Transverse colon (tissue), 4 donors: ENCODE results near the gene SCYL2. TPM values are rescaled to one million over a fixed set of nuclear protein-coding genes. Genes with fewer than 3 reads are reported as not detected.

Experiments
- DNase-seq: peaks from one replicate; pipeline ENCODE4 v3.0.0-alpha.2; 2019
- H3K27ac ChIP-seq, 4 donors: fragments of 200-600 bp; sonication (generic); 2 replicates each; pipeline ENCODE4 v1.5.1; 2016 to 2018; ENCODE audit warnings: inconsistent platforms in 4 of 4
- H3K27me3 ChIP-seq: fragments of 200-600 bp; sonication (generic); 2 replicates; pipeline ENCODE4 v1.5.1; 2017; ENCODE audit warnings: inconsistent platforms
- H3K36me3 ChIP-seq, 4 donors: fragments of 200-600 bp; sonication (generic); 2 replicates each; pipeline ENCODE4 v1.5.1; 2017 to 2019; ENCODE audit warnings: inconsistent platforms in 4 of 4
- H3K4me1 ChIP-seq, 4 donors: fragments of 200-600 bp; sonication (generic); 2 replicates each; pipeline ENCODE4 v1.5.1; 2017 to 2020; ENCODE audit warnings: inconsistent platforms in 4 of 4
- H3K4me3 ChIP-seq, 4 donors: fragments of 200-600 bp; sonication (generic); 1 replicate in 1 of 4; 2 replicates in 3 of 4; pipeline versions ENCODE4 v1.5.1 to v1.6.1; 2017 to 2019; ENCODE audit warnings: inconsistent platforms in 4 of 4
- H3K9me3 ChIP-seq, 2 donors: fragments of 200-600 bp; sonication (generic); 2 replicates each; pipeline ENCODE4 v1.5.1; 2017 to 2019; ENCODE audit warnings: inconsistent platforms in 2 of 2
- EP300 ChIP-seq: sonication (generic); formaldehyde crosslinking; IDR thresholded peaks from one replicate; pipeline ENCODE4 v1.6.1; 2017; ENCODE audit warnings: antibody characterized with exemption, low read depth
- POLR2A ChIP-seq: fragments of 450-650 bp; IDR thresholded peaks from one replicate; pipeline ENCODE4 v1.6.1; 2016; ENCODE audit warnings: antibody characterized with exemption, mild to moderate bottlenecking, moderate library complexity
- POLR2AphosphoS5 ChIP-seq, 3 donors: sonication (generic); formaldehyde crosslinking; IDR thresholded peaks; one replicate each; pipeline ENCODE4 v1.6.1; 2016; ENCODE audit warnings: antibody characterized with exemption in 3 of 3
- WGBS, 2 donors: methylation state at CpG; one replicate each; pipeline ENCODE4 v1.1.5; 2018; ENCODE audit warnings: low coverage in 1 of 2; 5-methylcytosine and 5-hydroxymethylcytosine counted together
- in situ Hi-C, 4 donors: fragments of 200-750 bp; cut with MboI; loops; one replicate each; pipeline versions ENCODE4 v1.15.0 to v1.15.1; 2017; ENCODE audit warnings: low sequenced_read_pairs in 3 of 4, low pct_ligation_motif_present in 1 of 4, low pct_unique_long_range_greater_than_20kb in 1 of 4
- intact Hi-C: fragments of 100-400 bp; cut with DNase I; formaldehyde crosslinking; loops from one replicate; pipeline ENCODE4 v1.15.1; 2023; ENCODE audit warnings: low total_unique reads
- total RNA-seq, 4 donors: library from RNA; depleted of rRNA; stranded (reverse); fragments of >200 nt; gene quantifications; one replicate each; pipeline ENCODE4 v1.1.0, GENCODE V29; 2016
- TF ChIP-seq, protein P1 (sequence below), 5 experiments: fragments of 200-600 bp in 3 of 5; fragments of 450-650 bp in 2 of 5; sonication (generic) in 3 of 5; IDR thresholded peaks; 1 replicate in 2 of 5; 2 replicates in 3 of 5; pipeline ENCODE4 v1.5.1; 2016 to 2017; ENCODE audit warnings: antibody characterized with exemption in 5 of 5, inconsistent platforms in 3 of 5, mild to moderate bottlenecking in 2 of 5, moderate library complexity in 1 of 5

SCYL2 gene
- total RNA-seq, 4 donors from 2014 or later = 68.0 to 84.4 (median 72.6) TPM

DNA sequence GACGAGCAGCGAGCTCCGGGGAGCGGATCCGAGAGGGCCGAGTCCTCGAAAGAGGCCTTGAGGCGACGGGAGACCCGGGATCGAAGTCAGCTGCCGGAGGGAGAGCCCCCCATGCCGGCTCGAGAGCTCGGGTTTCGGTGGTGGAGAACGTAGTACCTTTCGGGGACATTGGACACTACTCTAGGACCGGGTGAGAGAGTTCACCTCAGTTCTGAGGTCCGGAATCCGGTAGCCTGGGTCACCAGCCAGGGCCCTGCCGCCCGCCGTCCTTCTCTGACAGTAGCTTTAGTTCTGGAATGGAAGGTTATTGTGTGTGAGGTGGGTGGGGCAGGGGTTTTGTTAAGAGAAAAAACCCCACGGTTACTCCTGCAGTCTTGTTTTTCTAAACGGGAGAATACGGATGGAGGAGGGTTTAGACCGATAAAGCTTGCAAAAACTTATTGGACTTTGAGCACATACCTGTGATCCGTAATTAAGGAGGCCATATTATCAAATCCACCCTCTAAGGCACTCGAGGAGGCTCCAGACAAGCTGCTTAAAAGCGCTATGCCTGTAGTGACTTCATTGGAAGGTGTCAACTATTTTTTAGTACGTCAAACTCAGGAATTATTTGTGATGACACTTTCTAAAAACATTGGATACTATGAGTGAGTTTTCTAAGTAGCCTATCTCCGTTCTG, 765 bp downstream of the SCYL2 start:
- Histone ChIP-seq H3K9me3 (no peaks in the 10 kb centered on the region), H3K27ac (peak overlapping the region; percentile 96 to 99 (median 98)), H3K4me1 (peaks cover 17 to 47% (median 25%) of the 10 kb centered on the region in 4 donors), H3K27me3 (no peaks in the 10 kb centered on the region), H3K4me3 (peak overlapping the region; percentile 85 to 96 (median 93)), H3K36me3 (no peaks in the 10 kb centered on the region)
- intact Hi-C loops (no loop called here), in situ Hi-C loops (no loop called here)
- no peak for DNase-seq
- WGBS, 2 donors = 0% methylated on average over 1 to 31 of the region's 33 CpGs
- TF ChIP-seq EP300 = no peak
- TF ChIP-seq POLR2A = peak; percentile 5

DNA sequence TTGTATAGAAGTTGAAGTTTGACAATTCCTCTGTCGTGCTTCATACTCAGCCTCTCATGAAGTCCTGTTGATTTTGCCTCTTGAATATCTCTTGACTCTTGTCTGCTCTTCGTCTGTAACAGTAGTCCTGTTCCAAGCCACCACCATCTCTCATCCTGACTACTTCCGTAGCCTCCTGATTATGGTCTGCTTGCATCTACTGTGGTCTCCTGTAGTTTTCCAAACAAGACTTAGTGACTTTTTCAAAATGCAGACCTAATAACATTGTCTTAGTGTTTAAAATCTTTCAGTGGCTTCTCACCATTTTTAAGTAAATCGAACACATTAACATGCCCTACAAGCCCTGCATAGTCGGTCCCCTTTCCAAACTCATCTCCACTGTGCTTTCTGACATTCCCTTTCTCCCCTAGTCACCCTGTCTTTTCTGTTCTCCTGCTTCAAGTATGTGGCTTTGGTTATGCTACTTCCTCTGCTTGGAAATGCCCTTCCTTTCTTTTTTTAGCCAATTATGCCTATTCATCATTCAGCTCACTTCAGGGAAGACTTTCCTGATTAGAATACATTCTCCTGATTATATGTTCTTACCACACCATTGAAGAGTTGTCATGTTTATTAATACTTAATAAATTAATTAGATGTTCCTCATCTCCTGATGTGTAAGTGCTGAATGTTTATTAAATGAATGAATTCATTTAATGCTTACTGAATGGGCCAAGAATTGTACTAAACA, 2.0 kb downstream of the SCYL2 start:
- WGBS, 2 donors = 48% methylated on average over 5 of the region's 5 CpGs
- H3K36me3 ChIP-seq = no peaks in the 10 kb centered on the region
- intact Hi-C loops = no loop called here
- TF ChIP-seq EP300 (no peak), POLR2A (no peak), POLR2AphosphoS5 (IDR thresholded peaks at IDR 0.05) (no peak)
- TF ChIP-seq, protein P1, sequence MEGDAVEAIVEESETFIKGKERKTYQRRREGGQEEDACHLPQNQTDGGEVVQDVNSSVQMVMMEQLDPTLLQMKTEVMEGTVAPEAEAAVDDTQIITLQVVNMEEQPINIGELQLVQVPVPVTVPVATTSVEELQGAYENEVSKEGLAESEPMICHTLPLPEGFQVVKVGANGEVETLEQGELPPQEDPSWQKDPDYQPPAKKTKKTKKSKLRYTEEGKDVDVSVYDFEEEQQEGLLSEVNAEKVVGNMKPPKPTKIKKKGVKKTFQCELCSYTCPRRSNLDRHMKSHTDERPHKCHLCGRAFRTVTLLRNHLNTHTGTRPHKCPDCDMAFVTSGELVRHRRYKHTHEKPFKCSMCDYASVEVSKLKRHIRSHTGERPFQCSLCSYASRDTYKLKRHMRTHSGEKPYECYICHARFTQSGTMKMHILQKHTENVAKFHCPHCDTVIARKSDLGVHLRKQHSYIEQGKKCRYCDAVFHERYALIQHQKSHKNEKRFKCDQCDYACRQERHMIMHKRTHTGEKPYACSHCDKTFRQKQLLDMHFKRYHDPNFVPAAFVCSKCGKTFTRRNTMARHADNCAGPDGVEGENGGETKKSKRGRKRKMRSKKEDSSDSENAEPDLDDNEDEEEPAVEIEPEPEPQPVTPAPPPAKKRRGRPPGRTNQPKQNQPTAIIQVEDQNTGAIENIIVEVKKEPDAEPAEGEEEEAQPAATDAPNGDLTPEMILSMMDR (IDR thresholded peaks at IDR 0.05) = no peak
- no peak for DNase-seq
- H3K9me3 ChIP-seq = no peaks in the 10 kb centered on the region
- peaks cover 17 to 51% (median 26%) of the 10 kb centered on the region in 4 donors for H3K4me1 ChIP-seq
- H3K27ac ChIP-seq = peak overlapping the region; percentile 96 to 99 (median 98)
- peak overlapping the region in 3 of 4 donors; percentile 85 to 96 (median 92) for H3K4me3 ChIP-seq
- in situ Hi-C loops = no loop called here
- no peaks in the 10 kb centered on the region for H3K27me3 ChIP-seq

DNA sequence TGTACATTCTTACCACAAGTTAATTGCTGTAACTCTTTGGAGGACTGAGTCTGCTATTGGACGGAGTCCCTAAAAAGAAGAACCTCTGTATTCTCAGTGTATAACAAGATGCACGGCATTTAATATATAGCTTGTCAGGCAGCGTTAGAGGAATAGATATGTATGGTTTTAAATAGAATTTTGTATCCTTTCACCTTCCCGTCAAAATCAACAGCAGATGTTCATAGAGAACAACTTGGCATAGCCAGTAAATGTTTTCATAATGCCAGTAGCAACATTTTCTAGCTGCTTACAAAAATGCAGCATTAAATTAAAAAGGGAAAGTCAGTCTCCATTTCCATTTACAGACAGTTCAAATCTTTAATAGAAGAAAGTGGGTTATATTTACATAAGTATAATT, 6.8 kb downstream of the SCYL2 start:
- in situ Hi-C loops (no loop called here), intact Hi-C loops (no loop called here)
- TF ChIP-seq, protein P1 (IDR thresholded peaks at IDR 0.05) = no peak
- TF ChIP-seq POLR2A (no peak), EP300 (no peak), POLR2AphosphoS5 (IDR thresholded peaks at IDR 0.05) (no peak)
- Histone ChIP-seq H3K9me3 (no peaks in the 10 kb centered on the region), H3K4me3 (no peak overlapping the region), H3K27ac (no peak overlapping the region), H3K36me3 (no peaks in the 10 kb centered on the region), H3K27me3 (no peaks in the 10 kb centered on the region), H3K4me1 (peaks cover 12 to 43% (median 18%) of the 10 kb centered on the region in 4 donors)
- WGBS, 2 donors = 87 to 92% methylated on average over 4 of the region's 4 CpGs
- no peak for DNase-seq

DNA sequence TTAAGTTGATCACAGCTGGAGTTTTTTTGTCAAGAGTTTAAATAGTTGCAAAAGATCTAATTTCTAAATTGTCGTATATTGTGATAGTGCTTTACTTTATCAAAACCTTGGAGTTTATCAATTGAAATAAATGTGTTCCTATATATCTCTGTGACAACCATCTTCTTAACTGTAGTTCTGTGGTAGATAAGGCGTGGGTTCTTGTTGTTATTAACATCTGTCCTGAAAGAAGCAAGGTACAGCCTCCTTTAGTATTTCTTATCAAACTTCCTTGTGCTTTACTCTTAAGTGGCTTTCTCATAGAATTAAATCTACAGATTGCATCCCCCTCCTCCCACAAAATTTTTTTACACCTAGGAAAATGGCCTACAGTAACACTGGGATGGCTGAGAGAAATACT, 7.3 kb downstream of the SCYL2 start:
- intact Hi-C loops = no loop called here
- no peaks in the 10 kb centered on the region for H3K9me3 ChIP-seq
- H3K4me1 ChIP-seq = peaks cover 7 to 38% (median 14%) of the 10 kb centered on the region in 4 donors
- no peaks in the 10 kb centered on the region for H3K27me3 ChIP-seq
- no peak overlapping the region for H3K27ac ChIP-seq
- 85% methylated on average over 2 of the region's 2 CpGs for WGBS, 2 donors
- H3K36me3 ChIP-seq = no peaks in the 10 kb centered on the region
- TF ChIP-seq, protein P1 (IDR thresholded peaks at IDR 0.05) = no peak
- no peak for TF ChIP-seq POLR2AphosphoS5 (IDR thresholded peaks at IDR 0.05)
- TF ChIP-seq EP300 = no peak
- TF ChIP-seq POLR2A = no peak
- in situ Hi-C loops = no loop called here
- H3K4me3 ChIP-seq = no peak overlapping the region
- no peak for DNase-seq
